ENCODE results near the gene IGDCC3. TPM values are rescaled to one million over a fixed set of nuclear protein-coding genes. Genes with fewer than 3 reads are reported as not detected.

The IGDCC3 gene
- polyA plus RNA-seq, 1 donor (not counting 4 experiments of a cell fraction or from before 2014, with no cell fraction given): not detected

DNA sequence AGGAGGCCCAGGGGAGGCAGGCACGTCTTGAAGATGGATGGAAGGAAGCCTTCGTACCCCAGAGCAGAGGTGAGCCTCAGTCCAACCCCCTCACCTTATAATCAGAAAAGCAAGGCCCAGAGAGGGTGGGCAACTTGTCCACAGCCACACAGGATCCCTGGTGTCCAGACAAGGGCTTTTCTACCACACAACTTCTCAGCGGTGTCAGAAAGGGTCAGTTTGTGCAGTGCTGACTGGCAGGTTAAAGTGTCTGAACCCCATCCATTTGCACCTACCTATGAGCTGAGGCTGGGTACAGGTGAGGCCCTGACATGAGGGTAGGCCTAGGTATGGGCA, 8.6 kb downstream of the IGDCC3 start:
- peaks cover 23% of the 10 kb centered on the region for H3K27me3 ChIP-seq (ENCODE audit: control insufficient read depth, extremely low read depth, insufficient read depth, low read length)
- no peak overlapping the region for H3K9ac ChIP-seq (ENCODE audit: control insufficient read depth, extremely low read depth, insufficient read depth, low read length)
- dilution Hi-C loops (cut with MboI; ENCODE audit: extremely low pct_ligation_motif_present, low sequenced_read_pairs): no loop called here
- H3K4me3 ChIP-seq (ENCODE audit: control insufficient read depth in 2 of 3, extremely low read depth in 1 of 3, insufficient read depth in 2 of 3, low read depth in 1 of 3, low read length in 3 of 3): no peak overlapping the region
- no peak for DNase-seq (ENCODE audit: low read depth, low spot score)
- no peak overlapping the region for H3K4me2 ChIP-seq (ENCODE audit: control insufficient read depth, extremely low read depth, insufficient read depth, low read depth, low read length)
- H3K27ac ChIP-seq (ENCODE audit: control insufficient read depth, insufficient read depth, low read length): no peak overlapping the region
- H3K9me3 ChIP-seq (ENCODE audit: control insufficient read depth, low read depth, low read length): no peaks in the 10 kb centered on the region
- no peaks in the 10 kb centered on the region for H4K20me1 ChIP-seq (ENCODE audit: control insufficient read depth, extremely low read depth, insufficient read depth, low read length)
- H3K79me2 ChIP-seq (ENCODE audit: control insufficient read depth, insufficient read depth, low read length): no peaks in the 10 kb centered on the region
- H2AFZ ChIP-seq (ENCODE audit: control insufficient read depth, low read length): no peak overlapping the region
- H3K4me1 ChIP-seq (ENCODE audit: control insufficient read depth, extremely low read depth, insufficient read depth, low read length): no peaks in the 10 kb centered on the region
- H3K36me3 ChIP-seq (ENCODE audit: control insufficient read depth in 2 of 2, extremely low read depth in 1 of 2, insufficient read depth in 2 of 2, low read length in 2 of 2): no peaks in the 10 kb centered on the region
- TF ChIP-seq EZH2 (IDR thresholded peaks at IDR 0.05; ENCODE audit: low read length): no peak
- FAIRE-seq: no peak
- no peaks in the 10 kb centered on the region for H3K9me1 ChIP-seq (ENCODE audit: control insufficient read depth, extremely low read depth, insufficient read depth, low read length)

DNA sequence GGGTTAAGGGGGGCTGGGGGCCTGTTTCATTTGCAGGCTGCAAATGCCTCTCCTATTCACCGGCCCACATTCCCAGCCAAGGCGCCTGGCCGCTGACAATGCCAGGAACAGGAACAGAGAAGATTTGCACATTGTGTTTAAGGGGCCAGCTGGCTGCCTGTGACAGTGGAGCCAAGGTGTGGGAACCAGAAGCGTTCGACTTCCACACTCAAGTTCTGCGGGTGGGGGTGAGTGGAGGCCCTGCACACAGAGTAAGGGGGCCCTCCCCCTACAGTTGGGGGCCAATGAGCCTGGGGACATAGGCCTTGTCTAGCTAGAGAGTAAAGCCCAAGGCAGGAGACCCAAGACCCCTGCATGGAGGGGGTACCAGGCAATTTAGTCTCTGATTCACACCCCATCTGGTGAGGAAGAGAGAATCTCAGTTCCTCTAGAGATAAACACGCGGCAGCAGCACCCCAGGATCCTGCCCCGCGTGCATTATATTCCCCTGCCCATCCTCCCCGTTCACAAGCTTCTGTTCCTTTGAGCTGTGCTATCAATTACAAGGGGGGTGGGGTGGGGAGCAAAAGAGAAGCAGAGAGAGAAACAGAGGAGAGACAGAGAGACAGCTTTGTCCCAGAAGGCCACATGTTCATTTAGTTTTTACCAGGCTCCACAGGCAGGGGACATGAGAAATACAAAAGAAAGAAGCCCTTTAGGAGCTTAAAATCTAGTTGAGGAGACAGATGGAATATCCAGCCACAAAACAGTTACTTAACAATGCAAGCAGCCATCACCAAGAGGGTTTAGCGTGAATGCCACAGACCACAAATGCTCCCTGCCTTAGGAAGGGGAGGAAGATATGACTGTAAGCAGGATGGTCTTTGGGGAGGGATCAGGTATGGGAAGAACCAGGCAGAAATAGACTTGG, 9.2 kb downstream of the IGDCC3 start:
- dilution Hi-C loops (cut with MboI; ENCODE audit: extremely low pct_ligation_motif_present, low sequenced_read_pairs): no loop called here

More for the DNA sequence above, 9.2 kb downstream of the IGDCC3 start:
- Histone ChIP-seq H3K9me1 (ENCODE audit: control insufficient read depth, extremely low read depth, insufficient read depth, low read length) (no peaks in the 10 kb centered on the region), H3K4me3 (ENCODE audit: control insufficient read depth in 2 of 3, extremely low read depth in 1 of 3, insufficient read depth in 2 of 3, low read depth in 1 of 3, low read length in 3 of 3) (no peak overlapping the region), H3K4me1 (ENCODE audit: control insufficient read depth, extremely low read depth, insufficient read depth, low read length) (no peaks in the 10 kb centered on the region), H3K79me2 (ENCODE audit: control insufficient read depth, insufficient read depth, low read length) (no peaks in the 10 kb centered on the region), H3K4me2 (ENCODE audit: control insufficient read depth, extremely low read depth, insufficient read depth, low read depth, low read length) (no peak overlapping the region), H2AFZ (ENCODE audit: control insufficient read depth, low read length) (no peak overlapping the region), H3K27ac (ENCODE audit: control insufficient read depth, insufficient read depth, low read length) (no peak overlapping the region), H4K20me1 (ENCODE audit: control insufficient read depth, extremely low read depth, insufficient read depth, low read length) (no peaks in the 10 kb centered on the region), H3K27me3 (ENCODE audit: control insufficient read depth, extremely low read depth, insufficient read depth, low read length) (peaks cover 26% of the 10 kb centered on the region), H3K9me3 (ENCODE audit: control insufficient read depth, low read depth, low read length) (no peaks in the 10 kb centered on the region), H3K9ac (ENCODE audit: control insufficient read depth, extremely low read depth, insufficient read depth, low read length) (no peak overlapping the region), H3K36me3 (ENCODE audit: control insufficient read depth in 2 of 2, extremely low read depth in 1 of 2, insufficient read depth in 2 of 2, low read length in 2 of 2) (no peaks in the 10 kb centered on the region)
- no peak for TF ChIP-seq EZH2 (IDR thresholded peaks at IDR 0.05; ENCODE audit: low read length)
- TF ChIP-seq, protein P1, sequence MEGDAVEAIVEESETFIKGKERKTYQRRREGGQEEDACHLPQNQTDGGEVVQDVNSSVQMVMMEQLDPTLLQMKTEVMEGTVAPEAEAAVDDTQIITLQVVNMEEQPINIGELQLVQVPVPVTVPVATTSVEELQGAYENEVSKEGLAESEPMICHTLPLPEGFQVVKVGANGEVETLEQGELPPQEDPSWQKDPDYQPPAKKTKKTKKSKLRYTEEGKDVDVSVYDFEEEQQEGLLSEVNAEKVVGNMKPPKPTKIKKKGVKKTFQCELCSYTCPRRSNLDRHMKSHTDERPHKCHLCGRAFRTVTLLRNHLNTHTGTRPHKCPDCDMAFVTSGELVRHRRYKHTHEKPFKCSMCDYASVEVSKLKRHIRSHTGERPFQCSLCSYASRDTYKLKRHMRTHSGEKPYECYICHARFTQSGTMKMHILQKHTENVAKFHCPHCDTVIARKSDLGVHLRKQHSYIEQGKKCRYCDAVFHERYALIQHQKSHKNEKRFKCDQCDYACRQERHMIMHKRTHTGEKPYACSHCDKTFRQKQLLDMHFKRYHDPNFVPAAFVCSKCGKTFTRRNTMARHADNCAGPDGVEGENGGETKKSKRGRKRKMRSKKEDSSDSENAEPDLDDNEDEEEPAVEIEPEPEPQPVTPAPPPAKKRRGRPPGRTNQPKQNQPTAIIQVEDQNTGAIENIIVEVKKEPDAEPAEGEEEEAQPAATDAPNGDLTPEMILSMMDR (optimal IDR thresholded peaks at IDR 0.05 in 1 of 3, IDR thresholded peaks at IDR 0.05 in 1 of 3, conservative IDR thresholded peaks at IDR 0.05 in 1 of 3; ENCODE audit: extremely low read depth in 1 of 3, insufficient read depth in 2 of 3, low read length in 3 of 3): no peak
- no peak for FAIRE-seq
- no peak for DNase-seq (ENCODE audit: low read depth, low spot score)

Measured in keratinocyte (primary cell).